ENCODE results near the gene IPO4. TPM values are rescaled to one million over a fixed set of nuclear protein-coding genes. Genes with fewer than 3 reads are reported as not detected.

Gene IPO4
- total and polyA plus RNA-seq, 2 of the 13 experiments (the other 11 are each of a cell fraction or from before 2014, with no cell fraction given): 39.0 to 179 TPM

GRCh38 chr14:24136684-24137528 is 51.7 kb downstream of the IPO4 start (continued):
- no peak for TF ChIP-seq PAXIP1 (CRISPR knock-in tag; conservative IDR thresholded peaks at IDR 0.05)
- TF ChIP-seq ZNF510 (CRISPR knock-in tag; IDR thresholded peaks at IDR 0.05; ENCODE audit: low read depth): no peak
- TF ChIP-seq ZBTB2 (CRISPR knock-in tag; IDR thresholded peaks at IDR 0.05; ENCODE audit: low read depth): no peak
- no peak for TF ChIP-seq TIGD3 (CRISPR knock-in tag; IDR thresholded peaks at IDR 0.05; ENCODE audit: borderline replicate concordance)
- TF ChIP-seq AKAP8 (CRISPR knock-in tag; IDR thresholded peaks at IDR 0.05): 0 out of 2 replicates have a peak, but pooled peaks have one; percentile 64
- no peak for TF ChIP-seq ZNF280D (CRISPR knock-in tag; IDR thresholded peaks at IDR 0.05)
- peak; percentile 37; the same call in 1 of the 2 replicates for TF ChIP-seq NR2C2 (CRISPR knock-in tag; IDR thresholded peaks at IDR 0.05; ENCODE audit: borderline replicate concordance)
- no peak for TF ChIP-seq ZNF276 (CRISPR knock-in tag; IDR thresholded peaks at IDR 0.05; ENCODE audit: low read depth)
- TF ChIP-seq ZNF543 (CRISPR knock-in tag; IDR thresholded peaks at IDR 0.05): no peak
- TF ChIP-seq CENPT (CRISPR knock-in tag; IDR thresholded peaks at IDR 0.05; ENCODE audit: low read depth): peak; percentile 24; the same call in 1 of the 2 replicates
- 0 out of 2 replicates have a peak, but pooled peaks have one; percentile 19 for TF ChIP-seq YEATS2 (CRISPR knock-in tag; IDR thresholded peaks at IDR 0.05; ENCODE audit: borderline replicate concordance)
- TF ChIP-seq SMARCC2 (IDR thresholded peaks at IDR 0.05): no peak
- TF ChIP-seq HOXD1 (CRISPR knock-in tag; IDR thresholded peaks at IDR 0.05): 0 out of 2 replicates have a peak, but pooled peaks have one; percentile 46
- peak; percentile 53; the same call in 1 of the 2 replicates for TF ChIP-seq SP1 (IDR thresholded peaks at IDR 0.05)
- TF ChIP-seq SP1 (CRISPR knock-in tag; IDR thresholded peaks at IDR 0.05): no peak; the same call in 1 of the 2 replicates

Data from HepG2 (cell line).